Measurements from ENCODE around the gene ZNF430. TPM values are rescaled to one million over a fixed set of nuclear protein-coding genes. Genes with fewer than 3 reads are reported as not detected.
"Not testable (repeated sequence)": the region's sequence is repeated elsewhere in the genome, so short reads cannot be mapped to it uniquely, and the experiment has no call there.

Gene ZNF430
- 100 to 1,000 TPM in 1 of 4 donors, 10 to 100 TPM in 2, 1 to 10 TPM in 1; 3.8 to 173 (median 26.0) TPM for total RNA-seq

GRCh38 chr19:21020298-21021227 lies at the start of gene ZNF430:
ZNF430 (plus strand) TSS chr19:21020657; CDS start chr19:21020801, 144 bp downstream.
- H3K27ac ChIP-seq = peak within 1 kb of the TSS; percentile 74 to 83
- intact Hi-C loops (cut with DNase I; ENCODE audit: low total_unique reads) = no loop called here
- peak within 1 kb of the TSS; percentile 54 to 74 for H3K4me3 ChIP-seq
- H3K9me3 ChIP-seq = no peaks in the 10 kb centered on the region
- peak in 1 of 2 donors; percentile 52 for TF ChIP-seq POLR2A (IDR thresholded peaks at IDR 0.05)
- TF ChIP-seq, protein P1, sequence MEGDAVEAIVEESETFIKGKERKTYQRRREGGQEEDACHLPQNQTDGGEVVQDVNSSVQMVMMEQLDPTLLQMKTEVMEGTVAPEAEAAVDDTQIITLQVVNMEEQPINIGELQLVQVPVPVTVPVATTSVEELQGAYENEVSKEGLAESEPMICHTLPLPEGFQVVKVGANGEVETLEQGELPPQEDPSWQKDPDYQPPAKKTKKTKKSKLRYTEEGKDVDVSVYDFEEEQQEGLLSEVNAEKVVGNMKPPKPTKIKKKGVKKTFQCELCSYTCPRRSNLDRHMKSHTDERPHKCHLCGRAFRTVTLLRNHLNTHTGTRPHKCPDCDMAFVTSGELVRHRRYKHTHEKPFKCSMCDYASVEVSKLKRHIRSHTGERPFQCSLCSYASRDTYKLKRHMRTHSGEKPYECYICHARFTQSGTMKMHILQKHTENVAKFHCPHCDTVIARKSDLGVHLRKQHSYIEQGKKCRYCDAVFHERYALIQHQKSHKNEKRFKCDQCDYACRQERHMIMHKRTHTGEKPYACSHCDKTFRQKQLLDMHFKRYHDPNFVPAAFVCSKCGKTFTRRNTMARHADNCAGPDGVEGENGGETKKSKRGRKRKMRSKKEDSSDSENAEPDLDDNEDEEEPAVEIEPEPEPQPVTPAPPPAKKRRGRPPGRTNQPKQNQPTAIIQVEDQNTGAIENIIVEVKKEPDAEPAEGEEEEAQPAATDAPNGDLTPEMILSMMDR (IDR thresholded peaks at IDR 0.05) = no peak
- DNase-seq = peak; percentile 90 to 94
- H3K27me3 ChIP-seq = no peaks in the 10 kb centered on the region
- H3K36me3 ChIP-seq = no peaks in the 10 kb centered on the region
- H3K4me1 ChIP-seq = peaks cover 0 to 8% of the 10 kb centered on the region in 2 donors

GRCh38 chr19:20992788-20993187 lies 27.7 kb upstream of the ZNF430 start:
- H3K36me3 ChIP-seq; H3K27me3 ChIP-seq; H3K4me3 ChIP-seq; intact Hi-C loops (cut with DNase I; ENCODE audit: low total_unique reads); H3K9me3 ChIP-seq; H3K27ac ChIP-seq; DNase-seq; H3K4me1 ChIP-seq: not testable (repeated sequence)

GRCh38 chr19:20999731-21000352 lies 20.6 kb upstream of the ZNF430 start:
- intact Hi-C loops (cut with DNase I; ENCODE audit: low total_unique reads) = no loop called here
- H3K27me3 ChIP-seq = no peaks in the 10 kb centered on the region
- no peak for TF ChIP-seq POLR2A (IDR thresholded peaks at IDR 0.05)
- TF ChIP-seq, protein P1 (IDR thresholded peaks at IDR 0.05) = no peak
- H3K9me3 ChIP-seq = no peaks in the 10 kb centered on the region
- H3K36me3 ChIP-seq = no peaks in the 10 kb centered on the region
- H3K27ac ChIP-seq = no peak overlapping the region
- H3K4me1 ChIP-seq = no peaks in the 10 kb centered on the region
- H3K4me3 ChIP-seq = peak overlapping the region; percentile 10 to 34
- DNase-seq = peak; percentile 77 to 81

DNA sequence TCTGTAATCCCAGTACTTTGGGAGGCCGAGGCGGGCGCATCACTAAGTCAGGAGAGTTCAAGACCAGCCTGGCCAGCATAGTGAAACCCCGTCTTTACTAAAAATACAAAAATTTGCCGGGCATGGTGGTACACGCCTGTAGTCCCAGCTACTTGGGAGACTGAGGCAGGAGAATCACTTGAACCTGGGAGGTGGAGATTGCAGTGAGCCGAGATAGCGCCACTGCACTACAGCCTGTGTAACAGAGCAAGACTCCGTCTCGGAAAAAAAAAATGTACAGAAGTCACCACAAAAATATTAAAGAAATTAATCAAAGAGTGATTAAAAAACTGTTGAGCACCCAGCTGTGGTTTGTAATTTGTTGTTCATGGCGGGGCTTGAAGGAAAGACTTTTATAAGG lies 781 bp downstream of the ZNF430 start:
- H3K27me3 ChIP-seq; intact Hi-C loops (cut with DNase I; ENCODE audit: low total_unique reads); H3K36me3 ChIP-seq; H3K4me1 ChIP-seq; H3K9me3 ChIP-seq; DNase-seq: not testable (repeated sequence)
- Histone ChIP-seq H3K27ac (peak overlapping the region; percentile 74 to 83), H3K4me3 (peak overlapping the region; percentile 54 to 74)

GRCh38 chr19:21022996-21023395 lies 2.5 kb downstream of the ZNF430 start:
- no peak for DNase-seq
- peaks cover 0 to 8% of the 10 kb centered on the region in 2 donors for H3K4me1 ChIP-seq
- intact Hi-C loops (cut with DNase I; ENCODE audit: low total_unique reads) = no loop called here
- H3K27ac ChIP-seq = no peak overlapping the region
- TF ChIP-seq POLR2A (IDR thresholded peaks at IDR 0.05) = no peak
- TF ChIP-seq, protein P1 (IDR thresholded peaks at IDR 0.05) = no peak
- H3K4me3 ChIP-seq = no peak overlapping the region
- H3K9me3 ChIP-seq = no peaks in the 10 kb centered on the region
- no peaks in the 10 kb centered on the region for H3K27me3 ChIP-seq
- no peaks in the 10 kb centered on the region for H3K36me3 ChIP-seq

- no peak overlapping the region for H3K27ac ChIP-seq
- no peaks in the 10 kb centered on the region for H3K36me3 ChIP-seq
- DNase-seq = no peak
- H3K4me1 ChIP-seq = peaks cover 0 to 8% of the 10 kb centered on the region in 2 donors
- no peaks in the 10 kb centered on the region for H3K27me3 ChIP-seq
- H3K4me3 ChIP-seq = no peak overlapping the region
- TF ChIP-seq, protein P1 (IDR thresholded peaks at IDR 0.05) = no peak
- TF ChIP-seq POLR2A (IDR thresholded peaks at IDR 0.05) = no peak
- H3K9me3 ChIP-seq = no peaks in the 10 kb centered on the region
- intact Hi-C loops (cut with DNase I; ENCODE audit: low total_unique reads) = no loop called here
Measured at GRCh38 chr19:21023901-21024300, 3.4 kb downstream of the ZNF430 start.
